ENCODE data around the gene ITGA5.

ITGA5 gene

GRCh38 chr12:54412348-54412747, 6.7 kb downstream of the ITGA5 start:
- DNase-seq (ENCODE audit: low read depth in 2 of 2): no peak

DNA sequence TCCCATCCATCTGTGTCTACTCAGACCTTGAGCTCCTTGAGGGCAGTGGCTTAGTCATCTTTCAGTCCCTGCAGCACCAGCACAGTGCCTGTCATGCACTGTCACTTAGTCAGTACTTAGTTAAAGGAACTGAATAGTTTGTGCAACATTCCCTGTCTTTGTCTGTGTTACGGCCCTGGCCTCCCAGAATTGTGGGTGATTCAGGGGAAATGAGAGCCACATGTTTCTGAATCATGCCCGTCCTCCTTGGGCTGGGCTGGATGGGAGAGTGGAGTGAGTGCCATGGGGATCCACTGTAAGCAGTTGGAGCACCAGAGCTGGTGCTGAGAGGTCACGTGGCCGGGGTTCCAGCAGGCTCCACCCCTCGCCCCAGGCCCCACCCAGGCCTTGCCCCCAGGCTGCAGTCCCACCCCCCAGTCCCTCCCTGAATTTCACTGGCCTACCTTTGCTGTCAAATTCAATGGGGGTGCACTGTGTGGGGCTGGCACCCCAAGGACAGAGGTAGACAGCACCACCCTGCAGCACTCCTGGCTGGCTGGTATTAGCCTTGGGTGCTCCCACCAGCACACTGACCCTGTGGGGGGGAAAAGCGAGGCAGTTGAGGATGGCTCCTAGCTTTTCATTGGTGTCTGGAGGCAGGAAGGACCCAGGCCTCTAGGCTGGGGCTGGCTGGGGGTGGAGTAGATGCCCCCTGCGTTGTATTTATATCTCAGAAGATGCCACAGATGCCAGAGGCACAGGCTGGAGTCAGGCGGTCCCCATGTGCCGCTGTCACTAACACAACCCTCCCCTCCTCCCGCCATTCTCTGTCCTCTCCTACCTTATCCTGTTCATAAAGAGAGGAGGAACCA, 7.5 kb downstream of the ITGA5 start:
- peak; percentile 92 for DNase-seq (ENCODE audit: low read depth in 2 of 2)

- no peak for DNase-seq (ENCODE audit: low read depth in 2 of 2)
These were observed 9.8 kb downstream of the ITGA5 start for GRCh38 chr12:54409267-54409666.

- no peak for DNase-seq (ENCODE audit: low read depth in 2 of 2)
These were observed 11.7 kb downstream of the ITGA5 start for GRCh38 chr12:54407183-54407905.

- no peak for DNase-seq (ENCODE audit: low read depth in 2 of 2)
These were observed 13.5 kb downstream of the ITGA5 start for GRCh38 chr12:54405573-54405972.

DNA sequence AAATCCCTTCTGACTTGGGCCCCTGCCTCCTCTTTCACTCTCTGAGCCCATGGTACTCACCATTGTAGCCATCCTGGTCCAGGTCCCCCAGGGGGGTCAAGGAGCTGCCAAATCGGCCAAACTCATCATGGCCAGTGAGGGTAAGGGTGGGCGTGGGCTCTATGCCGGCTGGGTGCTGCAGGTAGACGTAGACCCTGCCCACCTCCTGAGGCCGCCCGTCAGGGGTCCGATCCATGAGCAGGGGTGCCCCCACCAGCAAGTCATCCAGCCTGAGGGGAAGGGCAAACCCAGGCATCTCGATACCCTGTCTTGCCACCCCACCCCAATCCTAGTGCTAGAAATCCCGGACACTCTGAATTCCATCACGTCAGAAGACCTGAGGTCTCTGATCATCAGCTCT, 14.0 kb downstream of the ITGA5 start:
- no peak for DNase-seq (ENCODE audit: low read depth in 2 of 2)

DNA sequence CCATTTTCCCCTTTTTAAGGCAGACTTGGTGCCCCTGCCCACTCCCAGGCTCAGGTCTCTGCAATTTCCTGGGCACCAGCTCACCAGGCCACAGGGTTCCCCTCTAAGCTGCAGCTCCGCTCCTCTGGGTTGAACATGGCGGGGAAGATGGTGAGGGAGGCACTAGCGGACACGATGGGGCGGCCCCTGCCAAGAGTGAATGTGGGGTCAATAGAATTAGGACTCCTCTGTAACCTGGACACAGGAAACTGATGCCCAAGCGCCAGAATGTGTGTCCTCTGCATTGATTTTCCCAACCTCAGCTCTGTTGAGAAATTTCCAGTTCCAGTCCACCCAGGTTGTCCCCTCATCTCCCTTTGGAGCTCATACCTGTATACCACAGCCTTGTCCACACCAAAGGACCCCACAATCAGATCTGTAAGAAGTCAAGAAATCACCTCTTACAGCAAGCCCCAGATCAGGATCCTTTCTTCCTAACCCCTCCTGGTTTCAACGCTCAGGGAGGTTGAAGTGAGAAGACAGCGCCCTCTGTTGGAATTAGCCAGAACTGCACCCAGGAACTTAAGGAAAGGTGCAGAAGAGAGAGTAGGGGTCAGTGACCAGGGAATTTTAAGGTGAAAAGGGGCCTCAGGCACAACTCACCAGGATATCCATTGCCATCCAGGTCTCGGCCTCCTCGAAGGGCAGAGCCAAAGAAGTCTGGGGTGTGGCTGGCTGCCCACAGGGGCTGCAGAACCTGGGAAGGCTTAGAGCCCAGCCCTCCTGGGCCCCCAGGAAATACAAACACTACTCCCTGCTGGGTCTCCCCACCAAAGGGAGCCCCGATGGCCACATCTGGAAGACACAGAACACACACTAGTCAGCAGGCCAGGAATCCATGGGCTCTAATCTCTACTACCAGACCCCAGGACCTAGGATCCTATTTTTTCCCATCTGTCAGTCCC, 14.7 kb downstream of the ITGA5 start:
- DNase-seq (ENCODE audit: low read depth in 2 of 2): no peak

DNA sequence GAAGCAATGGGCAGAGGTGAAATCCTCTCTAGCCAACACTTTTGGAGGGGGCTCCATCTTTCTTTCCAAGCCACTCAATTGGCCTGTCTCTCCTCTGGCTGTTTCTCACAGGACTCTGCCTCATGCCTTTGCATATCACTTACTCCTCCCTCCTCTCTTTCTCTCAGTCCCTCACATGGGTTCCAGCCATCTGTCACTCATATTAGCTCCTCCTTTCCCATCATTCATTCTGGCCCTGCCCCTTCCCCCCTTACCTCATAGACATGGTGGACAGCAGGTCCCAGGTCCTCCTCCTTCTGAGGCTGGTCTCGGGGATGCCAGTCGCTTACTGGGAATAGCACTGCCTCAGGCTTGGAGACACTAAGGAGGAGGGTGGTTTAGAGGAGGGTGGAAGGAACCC, 17.9 kb downstream of the ITGA5 start:
- DNase-seq (ENCODE audit: low read depth in 2 of 2): no peak

DNA sequence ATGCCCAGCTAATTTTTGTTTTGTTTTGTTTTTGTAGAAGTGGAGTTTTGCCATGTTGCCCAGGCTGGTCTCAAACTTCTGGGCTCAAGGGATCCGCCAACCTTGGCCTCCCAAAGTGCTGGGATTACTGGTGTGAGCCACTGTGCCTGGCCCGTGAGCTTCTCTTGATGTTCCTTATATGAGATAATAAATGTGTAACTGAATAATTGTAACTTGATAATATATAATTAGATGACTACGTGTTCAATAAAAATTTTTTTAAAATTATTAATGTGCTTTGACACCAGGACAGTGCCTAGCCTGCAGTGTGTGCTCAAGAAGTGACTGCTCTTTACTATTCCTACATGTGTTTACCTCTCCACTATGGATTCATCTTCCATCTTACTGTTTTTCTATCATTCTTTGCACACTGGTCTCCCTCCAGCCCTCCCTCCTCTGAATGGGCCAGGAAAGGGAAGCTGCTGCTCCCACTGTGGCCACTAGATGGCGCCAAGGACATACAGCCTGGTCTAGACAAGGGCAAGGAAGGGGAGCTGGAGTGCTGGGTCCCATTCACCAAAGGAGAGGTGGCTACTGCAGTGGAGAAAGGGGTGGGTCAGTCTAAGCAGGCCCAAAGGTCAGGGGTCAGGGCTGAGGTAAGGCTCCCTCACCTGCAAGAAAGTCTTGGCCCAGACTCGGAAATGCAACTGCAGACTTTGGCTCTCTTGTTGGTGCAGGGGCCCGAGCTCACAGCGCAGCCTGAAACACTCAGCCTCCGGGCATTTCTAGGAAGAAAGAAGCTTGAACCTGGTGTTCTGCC, 19.9 kb downstream of the ITGA5 start:
- peak; percentile 67 to 69 for DNase-seq (ENCODE audit: low read depth in 2 of 2)

GRCh38 chr12:54398218-54398617, 20.8 kb downstream of the ITGA5 start:
- no peak for DNase-seq (ENCODE audit: low read depth in 2 of 2)

GRCh38 chr12:54397157-54397556, 21.9 kb downstream of the ITGA5 start:
- no peak for DNase-seq (ENCODE audit: low read depth in 2 of 2)

DNA sequence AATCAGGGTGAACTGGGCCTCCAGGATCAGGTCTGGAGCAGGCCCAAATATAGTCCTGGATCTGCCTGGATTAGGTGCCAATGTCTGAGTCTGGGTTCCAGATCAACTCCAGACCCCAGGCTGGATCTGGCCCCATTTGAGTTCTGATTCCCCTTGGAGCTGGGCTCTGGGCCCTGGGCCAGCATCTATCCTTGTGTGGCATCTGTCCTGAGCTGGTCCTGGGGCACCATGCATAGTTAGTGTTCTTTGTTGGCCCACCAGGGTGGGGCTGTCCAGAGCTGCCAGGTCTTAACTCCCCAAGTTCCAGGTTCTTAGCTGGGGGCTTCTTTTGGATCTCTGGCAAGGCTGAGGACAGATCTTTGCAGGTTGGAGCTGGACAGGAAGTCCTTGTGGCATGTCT, 23.5 kb downstream of the ITGA5 start:
- no peak for DNase-seq (ENCODE audit: low read depth in 2 of 2)

GRCh38 chr12:54394986-54395385, 24.1 kb downstream of the ITGA5 start:
- DNase-seq (ENCODE audit: low read depth in 2 of 2): no peak

- DNase-seq (ENCODE audit: low read depth in 2 of 2): peak in 1 of 2 experiments; percentile 29
These were observed 24.8 kb downstream of the ITGA5 start for GRCh38 chr12:54394281-54394719.

- DNase-seq (ENCODE audit: low read depth in 2 of 2): no peak
These were observed 25.3 kb downstream of the ITGA5 start for GRCh38 chr12:54393743-54394142.

DNA sequence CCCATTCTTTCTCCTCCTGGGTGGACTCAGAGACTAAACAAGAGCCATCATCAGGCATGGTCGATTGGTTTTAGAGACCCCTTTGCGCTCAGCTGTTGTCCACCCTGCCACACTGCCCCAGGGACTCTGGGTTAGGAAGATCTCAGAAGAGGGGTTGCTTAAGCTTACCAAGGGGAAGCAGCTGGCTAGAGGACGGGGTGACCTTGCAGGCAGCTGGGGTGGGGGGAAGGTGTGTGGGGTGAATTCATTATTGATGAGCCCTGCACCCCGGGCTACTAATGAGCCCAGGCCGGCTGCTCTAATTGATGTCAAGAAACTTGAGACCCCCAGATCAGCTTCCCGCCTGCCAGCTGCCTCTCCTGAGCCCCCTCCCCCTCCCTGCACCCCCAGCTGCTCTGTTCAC, 25.9 kb downstream of the ITGA5 start:
- DNase-seq (ENCODE audit: low read depth in 2 of 2): no peak

GRCh38 chr12:54392485-54393206, 26.4 kb downstream of the ITGA5 start:
- DNase-seq (ENCODE audit: low read depth in 2 of 2): no peak

DNA sequence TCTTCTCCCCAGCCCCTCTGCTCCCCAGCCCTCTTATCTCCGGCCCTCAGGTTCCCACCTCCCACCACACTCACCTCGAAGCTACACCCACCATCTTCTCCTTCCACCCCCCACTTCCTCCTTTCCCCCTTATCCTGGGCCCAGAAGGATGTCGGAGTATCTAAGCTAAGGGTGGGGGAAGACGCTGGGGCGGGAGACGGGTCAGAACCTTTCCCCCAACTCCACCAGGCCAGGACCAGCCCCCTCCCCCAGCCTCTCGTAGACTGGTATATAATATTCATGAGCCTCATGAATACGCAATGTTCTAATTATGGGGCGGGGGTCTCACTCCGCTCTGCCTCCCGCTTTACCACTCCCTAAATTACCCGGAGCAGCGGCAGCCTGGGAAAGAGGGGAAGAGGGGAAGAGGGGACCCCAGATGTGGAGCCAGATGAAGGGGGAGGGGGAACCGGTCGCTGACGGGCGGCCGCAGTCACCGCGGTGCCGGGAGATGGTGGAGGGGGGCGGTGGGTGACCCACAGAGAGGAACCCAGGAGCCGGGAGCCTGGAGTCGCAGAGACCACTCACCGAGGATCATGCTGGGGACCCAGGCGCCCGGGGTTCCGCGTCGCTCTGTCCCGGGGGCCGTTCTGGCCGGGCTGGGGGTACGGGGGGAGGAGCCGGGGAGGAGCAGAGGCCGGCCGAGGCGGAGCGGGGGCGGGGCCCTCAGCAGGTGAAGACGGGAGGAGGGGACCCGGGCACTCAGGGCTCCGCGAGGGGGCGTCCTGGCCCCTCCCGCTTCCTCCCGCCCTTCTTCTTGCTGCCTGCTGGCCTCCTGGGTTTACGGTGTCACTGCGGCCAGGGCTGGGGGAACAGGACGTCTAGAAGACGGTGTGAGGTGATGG, 28.2 kb downstream of the ITGA5 start:
- no peak for DNase-seq (ENCODE audit: low read depth in 2 of 2)

DNA sequence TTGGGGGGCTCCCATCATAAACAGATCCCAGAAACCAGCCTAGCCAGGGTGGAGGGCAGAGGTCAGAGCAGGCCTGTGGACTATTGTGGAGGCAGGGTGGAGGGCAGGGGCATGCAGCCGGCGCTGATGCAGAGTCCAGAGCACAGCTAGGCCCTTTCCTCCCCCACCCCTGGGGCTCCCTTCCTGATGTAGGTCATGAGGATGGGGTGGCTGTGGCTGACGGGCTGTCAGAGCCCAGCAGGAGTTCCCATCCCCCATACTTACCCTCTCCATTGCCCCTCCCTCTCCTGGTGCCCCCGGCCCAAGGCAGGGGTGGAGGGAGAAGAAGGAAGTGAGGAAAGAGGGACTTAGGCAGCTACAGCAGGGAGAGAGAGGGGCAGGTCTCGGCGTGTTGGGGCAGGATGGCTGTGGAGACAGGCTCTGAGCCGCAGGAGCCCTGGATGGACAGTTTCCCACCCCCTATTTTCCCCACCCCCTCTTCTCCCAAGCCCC, 28.8 kb downstream of the ITGA5 start:
- no peak for DNase-seq (ENCODE audit: low read depth in 2 of 2)

All from fibroblast of skin of left quadriceps (primary cell).